ENCODE results near the gene UTY. TPM values are rescaled to one million over a fixed set of nuclear protein-coding genes. Genes with fewer than 3 reads are reported as not detected.

UTY gene
- total and polyA plus RNA-seq, 2 of the 13 experiments (the other 11 are each of a cell fraction or from before 2014, with no cell fraction given) = not detected

DNA sequence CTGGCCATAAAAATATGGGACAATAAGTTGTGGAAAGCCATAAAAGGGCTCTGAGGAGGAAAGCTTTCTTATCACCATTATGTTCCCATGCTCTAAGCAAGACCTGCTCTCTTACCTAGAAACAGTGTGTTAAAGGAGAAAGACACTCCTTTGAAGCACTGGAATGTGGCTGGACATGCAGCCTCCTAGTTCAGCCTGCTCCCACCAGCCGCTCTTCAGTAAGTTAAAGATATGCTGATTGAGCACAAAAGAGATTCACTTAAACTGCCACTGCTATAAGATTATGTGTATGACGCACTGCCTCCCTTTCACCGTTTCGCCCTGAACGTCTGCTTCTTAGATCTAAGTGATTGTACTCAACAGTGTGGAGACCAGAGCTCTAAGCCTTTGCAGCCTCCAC is 146.0 kb downstream of the UTY start (continued):
- TF ChIP-seq ZBED4 (CRISPR knock-in tag; IDR thresholded peaks at IDR 0.05; ENCODE audit: borderline replicate concordance) = no peak
- no peak for TF ChIP-seq BHLHE40 (IDR thresholded peaks at IDR 0.05; ENCODE audit: low read length)

- H4K20me1 ChIP-seq (ENCODE audit: insufficient read depth, low read length) = no peaks in the 10 kb centered on the region
- no peaks in the 10 kb centered on the region for H3K4me1 ChIP-seq (ENCODE audit: insufficient read depth, low read length)
- in situ Hi-C loops (cut with HindIII; ENCODE audit: extremely low pct_ligation_motif_present, low pct_unique_long_range_greater_than_20kb) (loop anchor here (25.0 kb wide), 2 partner anchors 418 to 843 kb away; partner anchors contain the start of gene DDX3Y), intact Hi-C loops (cut with micrococcal nuclease; ENCODE audit: unreplicated experiment) (no loop called here)
- ChIA-PET POLR2A (no interaction called here), CTCF (ENCODE audit: low intra/inter-chr PET ratio, low total read pairs) (no interaction called here)
- no peak for ATAC-seq
- H3K27ac ChIP-seq (ENCODE audit: extremely low read length, insufficient read depth, low read length) = no peak overlapping the region
- no peaks in the 10 kb centered on the region for H3K27me3 ChIP-seq (ENCODE audit: control insufficient read depth in 1 of 2, insufficient read depth in 2 of 2, low read length in 2 of 2)
- no peaks in the 10 kb centered on the region for H3K36me3 ChIP-seq (replicated peaks in 1 of 2; ENCODE audit: control insufficient read depth in 1 of 2, insufficient read depth in 2 of 2, low read length in 2 of 2)
- DNase-seq (ENCODE audit: low spot score) = no peak
- no peak for FAIRE-seq
- no peak overlapping the region for H3K4me3 ChIP-seq (replicated peaks in 1 of 3; ENCODE audit: insufficient read depth in 1 of 3, low read depth in 2 of 3, low read length in 3 of 3)
- WGBS (ENCODE audit: low lambda C conversion rate) = 70% methylated on average over 2 of the region's 2 CpGs
- no peaks in the 10 kb centered on the region for H3K9me3 ChIP-seq (ENCODE audit: low read length)
- H3K4me2 ChIP-seq (ENCODE audit: low read depth, low read length) = no peak overlapping the region
- no peak overlapping the region for H2AFZ ChIP-seq (ENCODE audit: low read length)
- no TSS peak for BruUV-seq (replicated peaks)
- H3K79me2 ChIP-seq (ENCODE audit: insufficient read depth, low read length) = no peaks in the 10 kb centered on the region
- no peak overlapping the region for H3K9ac ChIP-seq (ENCODE audit: insufficient read depth, low read depth, low read length)
- TF ChIP-seq GTF2F1 (IDR thresholded peaks at IDR 0.05; ENCODE audit: low read length) = no peak
- no peak for TF ChIP-seq EZH2 (conservative IDR thresholded peaks at IDR 0.05; ENCODE audit: low read depth, low read length)
- TF ChIP-seq IRX3 (CRISPR knock-in tag; IDR thresholded peaks at IDR 0.05; ENCODE audit: borderline replicate concordance, low read depth) = no peak
- TF ChIP-seq, protein P1, sequence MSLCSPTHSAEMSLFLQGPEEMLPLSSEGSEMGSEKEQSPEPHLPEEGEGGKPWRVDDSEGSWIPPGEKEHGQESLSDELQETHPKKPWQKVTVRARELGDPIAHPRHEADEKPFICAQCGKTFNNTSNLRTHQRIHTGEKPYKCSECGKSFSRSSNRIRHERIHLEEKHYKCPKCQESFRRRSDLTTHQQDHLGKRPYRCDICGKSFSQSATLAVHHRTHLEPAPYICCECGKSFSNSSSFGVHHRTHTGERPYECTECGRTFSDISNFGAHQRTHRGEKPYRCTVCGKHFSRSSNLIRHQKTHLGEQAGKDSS (CRISPR knock-in tag; IDR thresholded peaks at IDR 0.05; ENCODE audit: borderline replicate concordance, low read depth) = no peak
- no peak for TF ChIP-seq CREM (IDR thresholded peaks at IDR 0.05)
- TF ChIP-seq CREM (CRISPR knock-in tag; IDR thresholded peaks at IDR 0.05) = no peak
- no peak for TF ChIP-seq ZNF282 (IDR thresholded peaks at IDR 0.05; ENCODE audit: partially characterized antibody)
- TF ChIP-seq, protein P2, sequence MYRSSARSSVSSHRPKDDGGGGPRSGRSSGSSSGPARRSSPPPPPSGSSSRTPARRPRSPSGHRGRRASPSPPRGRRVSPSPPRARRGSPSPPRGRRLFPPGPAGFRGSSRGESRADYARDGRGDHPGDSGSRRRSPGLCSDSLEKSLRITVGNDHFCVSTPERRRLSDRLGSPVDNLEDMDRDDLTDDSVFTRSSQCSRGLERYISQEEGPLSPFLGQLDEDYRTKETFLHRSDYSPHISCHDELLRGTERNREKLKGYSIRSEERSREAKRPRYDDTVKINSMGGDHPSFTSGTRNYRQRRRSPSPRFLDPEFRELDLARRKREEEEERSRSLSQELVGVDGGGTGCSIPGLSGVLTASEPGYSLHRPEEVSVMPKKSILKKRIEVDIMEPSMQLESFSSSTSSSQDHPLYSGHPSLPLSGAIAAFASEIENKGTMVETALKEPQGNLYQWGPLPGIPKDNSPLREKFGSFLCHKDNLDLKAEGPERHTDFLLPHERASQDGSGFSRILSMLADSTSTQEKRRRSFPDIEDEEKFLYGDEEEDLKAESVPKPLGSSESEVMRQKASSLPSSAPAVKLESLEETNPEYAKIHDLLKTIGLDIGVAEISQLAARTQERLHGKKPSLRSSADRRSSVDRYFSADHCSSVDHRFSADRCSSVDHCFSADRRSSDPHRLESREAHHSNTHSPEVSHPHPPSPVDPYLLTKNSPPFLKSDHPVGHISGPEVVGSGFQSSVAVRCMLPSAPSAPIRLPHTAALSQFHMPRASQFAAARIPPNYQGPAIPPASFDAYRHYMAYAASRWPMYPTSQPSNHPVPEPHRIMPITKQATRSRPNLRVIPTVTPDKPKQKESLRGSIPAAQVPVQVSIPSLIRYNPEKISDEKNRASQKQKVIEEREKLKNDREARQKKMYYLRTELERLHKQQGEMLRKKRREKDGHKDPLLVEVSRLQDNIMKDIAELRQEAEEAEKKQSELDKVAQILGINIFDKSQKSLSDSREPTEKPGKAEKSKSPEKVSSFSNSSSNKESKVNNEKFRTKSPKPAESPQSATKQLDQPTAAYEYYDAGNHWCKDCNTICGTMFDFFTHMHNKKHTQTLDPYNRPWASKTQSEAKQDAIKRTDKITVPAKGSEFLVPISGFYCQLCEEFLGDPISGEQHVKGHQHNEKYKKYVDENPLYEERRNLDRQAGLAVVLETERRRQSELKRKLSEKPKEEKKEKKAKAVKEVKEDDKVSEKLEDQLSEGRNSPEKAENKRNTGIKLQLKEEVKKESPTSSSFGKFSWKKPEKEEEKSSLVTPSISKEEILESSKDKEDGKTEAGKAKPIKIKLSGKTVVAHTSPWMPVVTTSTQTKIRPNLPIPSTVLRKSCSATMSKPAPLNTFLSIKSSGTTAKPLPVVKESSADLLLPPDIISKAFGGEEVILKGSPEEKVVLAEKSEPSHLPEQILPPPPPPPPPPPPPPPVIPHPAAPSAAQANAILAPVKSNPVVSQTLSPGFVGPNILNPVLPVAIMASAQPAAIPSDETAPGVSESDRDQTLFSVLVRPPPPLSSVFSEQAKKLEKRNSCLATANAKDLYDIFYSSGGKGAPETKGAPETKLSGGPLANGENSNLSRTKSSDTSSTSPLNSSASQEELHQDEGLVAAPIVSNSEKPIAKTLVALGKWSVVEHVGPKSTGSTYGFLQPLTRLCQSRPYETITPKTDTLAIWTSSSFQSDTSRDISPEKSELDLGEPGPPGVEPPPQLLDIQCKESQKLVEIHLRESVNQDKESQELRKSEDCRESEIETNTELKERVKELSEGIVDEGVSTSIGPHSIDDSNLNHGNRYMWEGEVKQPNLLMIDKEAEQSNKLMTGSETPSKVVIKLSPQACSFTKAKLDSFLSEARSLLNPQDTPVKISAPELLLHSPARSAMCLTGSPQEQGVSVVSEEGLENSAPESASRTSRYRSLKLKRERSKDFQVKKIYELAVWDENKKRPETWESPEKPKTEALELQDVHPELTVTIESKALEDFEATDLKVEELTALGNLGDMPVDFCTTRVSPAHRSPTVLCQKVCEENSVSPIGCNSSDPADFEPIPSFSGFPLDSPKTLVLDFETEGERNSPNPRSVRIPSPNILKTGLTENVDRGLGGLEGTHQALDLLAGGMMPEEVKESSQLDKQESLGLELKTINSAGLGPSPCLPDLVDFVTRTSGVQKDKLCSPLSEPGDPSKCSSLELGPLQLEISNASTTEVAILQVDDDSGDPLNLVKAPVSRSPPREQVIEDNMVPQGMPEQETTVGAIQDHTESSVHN (CRISPR knock-in tag; IDR thresholded peaks at IDR 0.05) = no peak
- TF ChIP-seq, protein P3, sequence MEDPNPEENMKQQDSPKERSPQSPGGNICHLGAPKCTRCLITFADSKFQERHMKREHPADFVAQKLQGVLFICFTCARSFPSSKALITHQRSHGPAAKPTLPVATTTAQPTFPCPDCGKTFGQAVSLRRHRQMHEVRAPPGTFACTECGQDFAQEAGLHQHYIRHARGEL (CRISPR knock-in tag; IDR thresholded peaks at IDR 0.05) = no peak
Measured at GRCh38 chrY:13330651-13331050, 149.2 kb downstream of the UTY start.

Data from HepG2 (cell line).